GM18520 (cell line): ENCODE data around the gene CPM.
"Not testable (repeated sequence)": the region's sequence is repeated elsewhere in the genome, so short reads cannot be mapped to it uniquely, and the experiment has no call there.

ENCODE experiments used
- ATAC-seq: cut with Tn5 transposase; IDR thresholded peaks from one replicate; pipeline ENCODE4 v1.9.1; 2021; ENCODE audit not compliant: unreplicated experiment

CPM gene

DNA sequence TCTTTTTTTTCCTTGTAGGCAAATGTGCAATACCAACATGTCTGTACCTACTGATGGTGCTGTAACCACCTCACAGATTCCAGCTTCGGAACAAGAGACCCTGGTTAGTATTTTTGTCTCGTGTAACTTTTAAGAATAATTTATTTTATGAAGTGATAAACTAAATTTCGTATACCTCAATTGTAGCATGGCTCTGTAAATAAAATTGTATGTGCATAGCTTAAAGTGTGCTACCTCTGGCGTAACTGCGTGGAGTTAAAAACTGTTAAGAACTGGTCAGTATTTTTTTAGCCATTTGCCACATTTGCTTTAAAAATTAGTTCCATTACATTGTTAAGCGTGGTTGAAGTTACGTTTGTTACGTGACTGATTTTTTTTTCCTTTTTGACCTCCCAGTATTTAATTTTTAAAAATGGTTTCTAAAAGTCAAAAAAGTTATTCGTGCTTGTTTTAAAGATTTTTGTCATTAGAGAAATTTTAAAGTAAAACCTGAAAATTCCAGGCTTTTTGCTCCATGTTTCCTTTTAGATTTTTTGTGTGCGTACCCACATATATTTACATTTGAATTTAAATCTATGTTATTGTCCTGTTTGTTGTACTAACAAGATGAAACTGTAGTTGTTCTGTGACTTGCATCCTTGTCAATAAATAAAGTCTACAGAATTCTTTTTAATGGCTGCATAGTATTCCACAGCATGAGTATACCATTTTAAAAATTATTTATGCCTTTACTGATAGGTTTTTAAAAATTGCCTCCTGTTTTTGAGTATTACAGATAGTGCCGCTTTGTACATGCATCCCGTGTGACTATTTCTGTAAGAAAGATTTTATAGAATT is 123.6 kb downstream of the CPM start:
- no peak for ATAC-seq

DNA sequence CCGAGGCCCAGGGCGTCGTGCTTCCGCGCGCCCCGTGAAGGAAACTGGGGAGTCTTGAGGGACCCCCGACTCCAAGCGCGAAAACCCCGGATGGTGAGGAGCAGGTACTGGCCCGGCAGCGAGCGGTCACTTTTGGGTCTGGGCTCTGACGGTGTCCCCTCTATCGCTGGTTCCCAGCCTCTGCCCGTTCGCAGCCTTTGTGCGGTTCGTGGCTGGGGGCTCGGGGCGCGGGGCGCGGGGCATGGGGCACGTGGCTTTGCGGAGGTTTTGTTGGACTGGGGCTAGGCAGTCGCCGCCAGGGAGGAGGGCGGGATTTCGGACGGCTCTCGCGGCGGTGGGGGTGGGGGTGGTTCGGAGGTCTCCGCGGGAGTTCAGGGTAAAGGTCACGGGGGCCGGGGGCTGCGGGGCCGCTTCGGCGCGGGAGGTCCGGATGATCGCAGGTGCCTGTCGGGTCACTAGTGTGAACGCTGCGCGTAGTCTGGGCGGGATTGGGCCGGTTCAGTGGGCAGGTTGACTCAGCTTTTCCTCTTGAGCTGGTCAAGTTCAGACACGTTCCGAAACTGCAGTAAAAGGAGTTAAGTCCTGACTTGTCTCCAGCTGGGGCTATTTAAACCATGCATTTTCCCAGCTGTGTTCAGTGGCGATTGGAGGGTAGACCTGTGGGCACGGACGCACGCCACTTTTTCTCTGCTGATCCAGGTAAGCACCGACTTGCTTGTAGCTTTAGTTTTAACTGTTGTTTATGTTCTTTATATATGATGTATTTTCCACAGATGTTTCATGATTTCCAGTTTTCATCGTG is 124.4 kb downstream of the CPM start:
- peak; percentile 46 for ATAC-seq

DNA sequence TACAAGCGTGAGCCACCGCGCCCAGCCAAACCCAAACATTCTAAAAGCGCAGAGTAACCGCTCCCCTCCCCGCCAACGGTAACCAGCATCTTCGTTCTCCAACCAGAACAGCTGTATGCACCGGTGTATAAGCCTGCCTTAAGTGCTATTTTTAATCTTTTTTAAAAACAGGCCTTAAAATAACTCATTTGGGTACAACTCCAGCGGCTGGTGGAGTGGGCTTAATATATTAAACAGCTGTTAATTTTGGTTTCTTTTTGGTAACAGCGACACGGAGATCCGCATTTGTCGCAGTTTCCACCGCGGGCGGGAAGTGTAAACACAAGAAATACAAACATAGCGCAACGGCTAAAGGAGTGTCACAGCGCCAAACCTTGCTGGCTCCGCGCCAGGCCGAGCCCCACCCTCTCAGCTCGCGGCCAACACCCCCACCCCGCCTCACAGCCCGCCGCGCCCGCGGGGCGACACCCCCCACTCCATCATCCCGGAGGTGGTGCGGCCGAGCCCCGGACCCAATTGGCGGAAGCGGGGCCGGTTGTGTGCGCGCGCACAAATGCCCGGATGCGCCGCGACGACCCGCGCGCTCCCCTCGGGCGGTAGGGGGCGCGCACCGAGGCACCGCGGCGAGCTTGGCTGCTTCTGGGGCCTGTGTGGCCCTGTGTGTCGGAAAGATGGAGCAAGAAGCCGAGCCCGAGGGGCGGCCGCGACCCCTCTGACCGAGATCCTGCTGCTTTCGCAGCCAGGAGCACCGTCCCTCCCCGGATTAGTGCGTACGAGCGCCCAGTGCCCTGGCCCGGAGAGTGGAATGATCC is 125.2 kb downstream of the CPM start, which contains the start of gene MDM2:
MDM2 (plus strand) TSS at position 602 of the 812 bp plus-strand sequence. CDS start 301 bp downstream, outside the sequence.
- peak; percentile 65 for ATAC-seq

- ATAC-seq: not testable (repeated sequence)
Measured at GRCh38 chr12:68807274-68807575, 125.7 kb downstream of the CPM start.

GRCh38 chr12:68806488-68807237 is 126.3 kb downstream of the CPM start:
- no peak for ATAC-seq

DNA sequence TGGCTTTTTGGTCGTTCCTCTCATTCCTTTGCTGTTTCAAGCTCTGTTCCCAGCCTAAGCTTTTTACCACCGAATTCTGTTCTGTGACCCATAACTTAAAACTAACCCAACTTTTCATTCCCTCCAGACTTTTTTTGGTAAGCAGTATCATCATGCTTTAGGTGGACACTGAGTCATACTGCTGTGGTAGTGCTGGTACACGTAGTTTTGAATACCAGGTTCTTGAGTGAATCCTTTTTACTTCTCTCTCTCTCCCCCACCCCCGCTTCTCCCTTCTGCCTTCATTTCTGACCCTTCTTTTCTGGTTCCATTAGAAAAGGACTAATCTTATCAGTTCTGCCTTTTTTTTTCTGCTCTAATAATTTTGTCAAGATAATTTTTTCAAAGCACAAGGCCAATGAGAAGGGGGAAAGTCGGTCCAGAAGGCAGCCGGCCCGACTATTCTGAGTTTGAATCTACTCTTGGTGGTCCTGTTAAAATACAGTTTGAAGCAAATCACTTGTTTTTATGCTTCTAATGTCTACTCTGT is 127.3 kb downstream of the CPM start:
- ATAC-seq: no peak

DNA sequence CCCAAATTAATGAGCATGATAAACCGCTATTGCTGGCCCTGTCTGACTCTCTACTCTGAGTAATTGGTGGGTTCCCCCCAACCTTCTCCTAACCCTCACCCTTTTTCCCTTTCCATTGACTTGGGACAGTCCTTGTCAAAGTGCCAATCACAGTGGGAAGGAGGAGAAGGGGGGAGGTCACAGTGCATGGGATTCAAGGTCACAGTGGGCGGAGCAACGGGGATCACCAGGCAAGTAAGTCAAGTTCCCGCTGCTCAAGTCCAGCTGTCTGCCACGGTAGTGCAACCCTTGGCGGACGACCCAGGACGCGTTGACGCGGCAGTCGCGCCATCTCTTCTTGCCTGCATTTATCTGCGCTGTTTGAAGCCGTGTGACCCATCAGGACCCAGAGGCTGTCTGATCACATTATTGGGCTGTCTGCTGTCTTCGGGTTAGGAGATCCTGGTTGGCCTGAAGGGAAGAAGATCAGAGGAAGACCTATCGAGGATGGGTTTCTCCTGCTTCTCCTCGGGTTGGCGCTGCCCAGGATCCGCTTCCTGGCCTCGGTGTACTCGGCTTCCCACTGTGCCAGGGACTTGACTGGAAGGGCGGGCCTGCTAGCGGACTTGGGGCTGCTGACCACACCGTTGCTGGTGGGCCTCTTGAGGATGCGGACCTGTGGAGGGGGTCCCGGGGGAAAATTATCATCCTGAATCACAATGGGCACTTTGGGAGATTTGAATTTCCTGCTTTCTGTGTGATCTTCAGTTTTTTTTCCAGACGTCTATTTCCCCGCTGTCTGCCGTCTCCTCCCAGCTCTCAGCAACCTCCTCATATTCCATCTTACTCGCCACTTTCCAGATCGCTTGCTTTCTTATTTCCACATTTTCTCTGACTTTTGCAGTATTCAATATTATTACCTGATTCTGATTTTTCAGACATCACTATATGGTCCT is 128.0 kb downstream of the CPM start:
- no peak for ATAC-seq

- ATAC-seq: no peak
Measured at GRCh38 chr12:68803948-68804656, 128.9 kb downstream of the CPM start.

DNA sequence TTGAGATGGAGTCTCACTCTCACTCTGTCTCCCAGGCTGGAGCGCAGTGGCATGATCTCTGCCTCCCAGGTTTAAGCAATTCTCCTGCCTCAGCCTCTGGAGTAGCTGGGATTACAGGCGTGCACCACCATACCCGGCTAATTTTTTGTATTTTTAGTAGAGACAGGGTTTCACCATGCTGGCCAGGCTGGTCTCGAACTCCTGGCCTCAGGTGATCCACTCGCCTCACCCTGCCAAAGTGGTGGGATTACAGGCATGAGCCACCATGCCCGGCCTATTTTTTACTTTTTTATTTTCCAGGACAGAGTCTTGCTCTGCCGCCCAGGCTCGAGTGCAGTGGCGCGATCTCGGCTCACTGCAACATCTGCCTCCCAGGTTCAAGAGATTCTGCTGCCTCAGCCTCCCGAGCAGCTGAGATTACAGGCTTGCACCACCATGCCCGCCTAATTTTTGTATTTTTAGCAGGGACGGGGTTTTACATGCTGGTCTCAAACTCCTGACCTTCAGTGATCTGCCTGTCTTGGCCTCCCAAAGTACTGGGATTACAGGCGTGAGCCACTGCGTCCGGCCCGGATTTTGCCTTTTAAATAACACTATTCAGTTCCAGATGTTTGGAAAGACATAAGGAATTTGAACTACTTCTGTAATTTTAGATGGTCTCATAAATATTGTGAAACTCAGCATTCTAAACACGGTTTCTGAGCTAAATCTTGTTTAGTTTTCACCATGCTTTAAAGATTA is 129.9 kb downstream of the CPM start:
- not testable (repeated sequence) for ATAC-seq

GRCh38 chr12:68802372-68802745 is 130.6 kb downstream of the CPM start:
- not testable (repeated sequence) for ATAC-seq
